ENCODE data around the gene PCYT1B.

The PCYT1B gene

GRCh38 chrX:24528605-24529004 is 118.5 kb downstream of the PCYT1B start:
- TF ChIP-seq ZSCAN5A (tag by site-specific recombination; IDR thresholded peaks at IDR 0.05) (no peak), ZNF140 (tag by site-specific recombination; IDR thresholded peaks at IDR 0.05) (no peak), SALL2 (tag by site-specific recombination; IDR thresholded peaks at IDR 0.05; ENCODE audit: borderline replicate concordance) (no peak), REPIN1 (tag by site-specific recombination; IDR thresholded peaks at IDR 0.05; ENCODE audit: low read depth) (no peak), ZSCAN23 (tag by site-specific recombination; IDR thresholded peaks at IDR 0.05) (no peak), PBX3 (CRISPR knock-in tag; IDR thresholded peaks at IDR 0.05) (no peak), ZNF600 (tag by site-specific recombination; IDR thresholded peaks at IDR 0.05) (no peak), ZNF248 (tag by site-specific recombination; IDR thresholded peaks at IDR 0.05) (no peak), ZBTB7A (tag by site-specific recombination; IDR thresholded peaks at IDR 0.05; ENCODE audit: low read depth) (no peak), ZNF214 (tag by site-specific recombination; IDR thresholded peaks at IDR 0.05; ENCODE audit: borderline replicate concordance) (no peak), ZNF391 (tag by site-specific recombination; IDR thresholded peaks at IDR 0.05; ENCODE audit: borderline replicate concordance, low read depth) (no peak), ZNF324 (tag by site-specific recombination; IDR thresholded peaks at IDR 0.05) (no peak), ZSCAN4 (tag by site-specific recombination; IDR thresholded peaks at IDR 0.05) (no peak), ZNF585B (tag by site-specific recombination; IDR thresholded peaks at IDR 0.05) (no peak), ZNF768 (tag by site-specific recombination; IDR thresholded peaks at IDR 0.05) (no peak), ZNF704 (tag by site-specific recombination; IDR thresholded peaks at IDR 0.05) (no peak), ZNF221 (tag by site-specific recombination; IDR thresholded peaks at IDR 0.05; ENCODE audit: borderline replicate concordance) (no peak), GLI4 (tag by site-specific recombination; IDR thresholded peaks at IDR 0.05) (no peak), ZBTB21 (tag by site-specific recombination; IDR thresholded peaks at IDR 0.05) (no peak)
- TF ChIP-seq, protein P1, sequence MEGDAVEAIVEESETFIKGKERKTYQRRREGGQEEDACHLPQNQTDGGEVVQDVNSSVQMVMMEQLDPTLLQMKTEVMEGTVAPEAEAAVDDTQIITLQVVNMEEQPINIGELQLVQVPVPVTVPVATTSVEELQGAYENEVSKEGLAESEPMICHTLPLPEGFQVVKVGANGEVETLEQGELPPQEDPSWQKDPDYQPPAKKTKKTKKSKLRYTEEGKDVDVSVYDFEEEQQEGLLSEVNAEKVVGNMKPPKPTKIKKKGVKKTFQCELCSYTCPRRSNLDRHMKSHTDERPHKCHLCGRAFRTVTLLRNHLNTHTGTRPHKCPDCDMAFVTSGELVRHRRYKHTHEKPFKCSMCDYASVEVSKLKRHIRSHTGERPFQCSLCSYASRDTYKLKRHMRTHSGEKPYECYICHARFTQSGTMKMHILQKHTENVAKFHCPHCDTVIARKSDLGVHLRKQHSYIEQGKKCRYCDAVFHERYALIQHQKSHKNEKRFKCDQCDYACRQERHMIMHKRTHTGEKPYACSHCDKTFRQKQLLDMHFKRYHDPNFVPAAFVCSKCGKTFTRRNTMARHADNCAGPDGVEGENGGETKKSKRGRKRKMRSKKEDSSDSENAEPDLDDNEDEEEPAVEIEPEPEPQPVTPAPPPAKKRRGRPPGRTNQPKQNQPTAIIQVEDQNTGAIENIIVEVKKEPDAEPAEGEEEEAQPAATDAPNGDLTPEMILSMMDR (tag by site-specific recombination; IDR thresholded peaks at IDR 0.05), result no peak
- H3K4me1 ChIP-seq (ENCODE audit: control insufficient read depth, insufficient read depth, low read length), result no peaks in the 10 kb centered on the region
- H3K9me3 ChIP-seq (ENCODE audit: control insufficient read depth, insufficient read depth, low read depth, low read length), result no peaks in the 10 kb centered on the region
- CTCF ChIA-PET, result no interaction called here
- H3K36me3 ChIP-seq (ENCODE audit: control insufficient read depth in 2 of 2, insufficient read depth in 1 of 2, low read length in 2 of 2), result peaks cover 15 to 36% of the 10 kb centered on the region in 2 experiments
- H3K27ac ChIP-seq (ENCODE audit: extremely low read depth, low read depth, low read length), result no peak overlapping the region
- POLR2A ChIA-PET, result no interaction called here
- H3K4me3 ChIP-seq (ENCODE audit: low read depth, low read length), result no peak overlapping the region
